Thymus (tissue), 11 donors: ENCODE measurements around the gene LGR6. TPM values are rescaled to one million over a fixed set of nuclear protein-coding genes. Genes with fewer than 3 reads are reported as not detected.

ENCODE experiments used
- DNase-seq, 9 donors: peaks; one replicate each; pipeline ENCODE4 v3.0.0-alpha.2; 2013; ENCODE audit warnings: low spot score in 9 of 9, low read depth in 6 of 9, missing footprints in 1 of 9
- H3K27ac ChIP-seq, 2 donors: one replicate each; pipeline ENCODE4 v1.5.1; 2013; ENCODE audit warnings: control low read depth in 1 of 2, low read depth in 1 of 2, low read length in 1 of 2, mild to moderate bottlenecking in 1 of 2, moderate library complexity in 1 of 2
- H3K27me3 ChIP-seq, 2 donors: one replicate each; pipeline ENCODE4 v1.5.1; 2013; ENCODE audit warnings: low read length in 1 of 2; ENCODE audit not compliant: control insufficient read depth in 2 of 2, insufficient read depth in 1 of 2
- H3K36me3 ChIP-seq, 2 donors: one replicate each; pipeline ENCODE4 v1.5.1; 2013; ENCODE audit warnings: low read length in 1 of 2, mild to moderate bottlenecking in 1 of 2, moderate library complexity in 1 of 2; ENCODE audit not compliant: control insufficient read depth in 2 of 2, insufficient read depth in 2 of 2
- H3K4me1 ChIP-seq, 2 donors: one replicate each; pipeline ENCODE4 v1.5.1; 2013; ENCODE audit warnings: low read length in 2 of 2; ENCODE audit not compliant: control insufficient read depth in 2 of 2, insufficient read depth in 2 of 2
- H3K4me3 ChIP-seq, 2 donors: one replicate each; pipeline ENCODE4 v1.5.1; 2013; ENCODE audit warnings: low read length in 2 of 2, control low read depth in 1 of 2, mild to moderate bottlenecking in 1 of 2
- H3K9me3 ChIP-seq, 2 donors: one replicate each; pipeline ENCODE4 v1.5.1; 2013; ENCODE audit warnings: low read length in 1 of 2, mild to moderate bottlenecking in 1 of 2; ENCODE audit not compliant: control insufficient read depth in 2 of 2, insufficient read depth in 1 of 2
- WGBS: extraction: QIAGEN DNeasy Blood & Tissue Kit; methylation state at CpG from one replicate; pipeline ENCODE4 v1.1.7; 2013; 5-methylcytosine and 5-hydroxymethylcytosine counted together
- polyA plus RNA-seq: library from polyadenylated mRNA; stranded (reverse); fragments of 200-250 nt; gene quantifications from one replicate; pipeline ENCODE4 v1.2.3, GENCODE V29; 2013
- total RNA-seq: library from RNA; stranded (reverse); fragments of 120-200 nt; gene quantifications from one replicate; pipeline ENCODE4 v1.2.4, GENCODE V29; 2013
- donor health status: healthy.

Gene LGR6
- total and polyA plus RNA-seq, 2 donors, result 0.05 to 1.0 TPM

DNA sequence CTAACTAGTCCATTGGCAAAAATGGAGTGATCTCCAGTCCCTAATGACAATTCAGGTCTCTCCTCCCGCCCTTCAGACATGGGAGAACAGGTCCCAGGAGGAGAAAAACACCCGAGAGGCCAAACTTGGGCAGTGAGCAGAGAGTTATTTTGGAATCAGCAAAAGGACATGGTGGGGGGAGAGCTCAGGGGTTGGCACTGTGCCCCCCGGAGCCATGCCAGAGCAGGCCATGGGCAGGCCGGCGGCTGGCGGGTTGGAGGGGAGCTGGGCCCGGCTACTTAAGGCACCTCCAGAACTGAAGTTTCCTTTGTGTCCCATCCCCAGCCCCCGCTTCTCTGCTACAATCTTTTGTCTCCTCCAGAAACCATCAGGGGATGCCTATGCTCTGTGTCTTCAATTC lies 7.1 kb downstream of the LGR6 start:
- Histone ChIP-seq H3K4me3 (no peak overlapping the region), H3K9me3 (no peaks in the 10 kb centered on the region), H3K36me3 (no peaks in the 10 kb centered on the region), H3K27ac (no peak overlapping the region), H3K4me1 (peaks cover 13 to 31% of the 10 kb centered on the region in 2 donors), H3K27me3 (peaks cover 0 to 28% of the 10 kb centered on the region in 2 donors)
- no peak for DNase-seq
- 99% methylated on average over 8 of the region's 8 CpGs for WGBS

DNA sequence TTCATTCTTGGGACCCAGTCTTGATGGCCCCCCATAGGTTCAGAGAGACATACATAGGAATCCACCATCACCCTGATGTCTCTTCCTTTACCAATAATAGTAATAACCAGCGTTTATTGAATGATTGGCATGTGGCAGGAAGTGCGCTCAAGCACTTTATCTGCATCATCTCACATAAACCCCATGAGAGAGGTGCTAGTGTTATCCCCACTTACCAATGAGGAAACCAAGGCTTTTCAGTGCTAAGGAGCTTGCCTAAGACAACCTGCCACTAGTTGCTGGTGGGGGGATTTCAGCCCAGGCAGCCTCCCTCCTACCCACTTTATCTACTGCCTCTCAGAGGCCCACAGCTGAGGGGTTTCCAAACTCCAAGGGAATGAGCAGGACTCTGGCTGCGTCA lies 7.7 kb downstream of the LGR6 start:
- 67% methylated on average over 3 of the region's 3 CpGs for WGBS

DNA sequence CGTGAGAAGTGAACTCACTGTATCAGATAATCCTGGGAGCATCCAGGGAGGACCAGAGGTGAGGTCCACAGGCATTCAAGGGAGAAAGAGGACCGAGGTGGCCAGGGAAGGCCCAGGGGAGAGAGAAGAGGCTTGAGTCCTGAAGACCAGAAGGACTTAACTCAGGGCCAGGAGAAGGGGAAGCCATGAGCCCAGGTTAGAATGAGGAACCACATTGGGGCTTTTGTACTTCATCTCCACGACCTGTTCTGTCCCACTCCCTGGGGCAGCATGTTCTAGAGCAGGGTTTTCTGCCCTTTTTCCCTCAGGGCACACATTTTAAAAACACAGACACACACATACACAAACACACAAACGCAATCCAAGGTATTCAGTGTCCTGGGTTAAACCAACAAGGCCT lies 8.4 kb downstream of the LGR6 start:
- Histone ChIP-seq H3K36me3 (no peaks in the 10 kb centered on the region), H3K27me3 (peaks cover 0 to 17% of the 10 kb centered on the region in 2 donors), H3K27ac (no peak overlapping the region), H3K4me3 (no peak overlapping the region), H3K9me3 (no peaks in the 10 kb centered on the region), H3K4me1 (peaks cover 13 to 31% of the 10 kb centered on the region in 2 donors)
- no peak for DNase-seq
- WGBS, result 68% methylated on average over 4 of the region's 4 CpGs

More for the DNA sequence above, 7.7 kb downstream of the LGR6 start:
- Histone ChIP-seq H3K4me1 (peaks cover 13 to 31% of the 10 kb centered on the region in 2 donors), H3K4me3 (no peak overlapping the region), H3K27ac (no peak overlapping the region), H3K36me3 (no peaks in the 10 kb centered on the region), H3K9me3 (no peaks in the 10 kb centered on the region), H3K27me3 (peaks cover 0 to 24% of the 10 kb centered on the region in 2 donors)
- no peak for DNase-seq

GRCh38 chr1:202202500-202203168 lies 9.0 kb downstream of the LGR6 start:
- Histone ChIP-seq H3K9me3 (no peaks in the 10 kb centered on the region), H3K4me1 (peaks cover 13 to 31% of the 10 kb centered on the region in 2 donors), H3K4me3 (no peak overlapping the region), H3K27me3 (peaks cover 0 to 20% of the 10 kb centered on the region in 2 donors), H3K27ac (no peak overlapping the region), H3K36me3 (no peaks in the 10 kb centered on the region)
- DNase-seq, result no peak
- WGBS, result 98% methylated on average over 7 of the region's 7 CpGs

- no peak for DNase-seq
- Histone ChIP-seq H3K36me3 (no peaks in the 10 kb centered on the region), H3K9me3 (peaks cover 0 to 1% of the 10 kb centered on the region in 2 donors), H3K4me1 (peaks cover 13 to 26% of the 10 kb centered on the region in 2 donors), H3K27ac (no peak overlapping the region), H3K4me3 (no peak overlapping the region), H3K27me3 (peaks cover 0 to 25% of the 10 kb centered on the region in 2 donors)
- WGBS, result 74% methylated on average over 13 of the region's 13 CpGs
Observed at GRCh38 chr1:202203238-202204039, 9.8 kb downstream of the LGR6 start.

GRCh38 chr1:202204065-202204464 lies 10.5 kb downstream of the LGR6 start:
- Histone ChIP-seq H3K27me3 (peaks cover 0 to 28% of the 10 kb centered on the region in 2 donors), H3K4me3 (no peak overlapping the region), H3K27ac (no peak overlapping the region), H3K4me1 (peaks cover 8 to 19% of the 10 kb centered on the region in 2 donors), H3K36me3 (no peaks in the 10 kb centered on the region), H3K9me3 (peaks cover 0 to 3% of the 10 kb centered on the region in 2 donors)
- WGBS, result 90% methylated on average over 1 of the region's 1 CpG
- no peak for DNase-seq

DNA sequence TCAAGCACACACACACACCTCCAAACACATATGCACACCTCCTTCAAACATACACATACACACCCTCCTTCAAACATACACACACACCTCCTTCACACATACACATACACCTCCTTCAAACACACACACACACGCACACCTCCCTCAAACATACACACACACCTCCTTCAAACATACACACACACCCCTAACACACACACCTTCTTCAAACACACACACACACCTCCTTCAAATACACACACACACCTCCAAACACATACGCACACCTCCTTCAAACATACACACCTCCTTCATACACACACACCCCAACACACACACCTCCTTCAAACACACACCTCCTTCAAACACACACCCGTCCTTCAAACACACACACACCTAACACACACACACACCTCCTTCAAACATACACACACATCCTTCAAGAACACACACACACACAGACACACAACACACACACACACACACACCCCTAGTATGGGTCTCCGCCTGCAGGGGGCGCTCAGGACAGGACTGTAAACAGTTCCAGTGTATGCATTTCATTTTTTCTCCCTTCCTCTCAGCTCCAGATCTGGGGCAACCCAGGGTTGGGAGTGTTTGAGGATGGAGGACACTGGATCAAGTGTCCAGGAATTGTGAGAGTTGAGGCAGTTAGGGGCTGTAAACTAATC lies 12.1 kb downstream of the LGR6 start:
- H3K9me3 ChIP-seq, result peaks cover 0 to 3% of the 10 kb centered on the region in 2 donors
- no peak overlapping the region for H3K27ac ChIP-seq
- H3K4me1 ChIP-seq, result peaks cover 0 to 6% of the 10 kb centered on the region in 2 donors
- DNase-seq, result no peak
- no peaks in the 10 kb centered on the region for H3K36me3 ChIP-seq
- H3K27me3 ChIP-seq, result peaks cover 0 to 33% of the 10 kb centered on the region in 2 donors
- 85% methylated on average over 5 of the region's 5 CpGs for WGBS
- no peak overlapping the region for H3K4me3 ChIP-seq

DNA sequence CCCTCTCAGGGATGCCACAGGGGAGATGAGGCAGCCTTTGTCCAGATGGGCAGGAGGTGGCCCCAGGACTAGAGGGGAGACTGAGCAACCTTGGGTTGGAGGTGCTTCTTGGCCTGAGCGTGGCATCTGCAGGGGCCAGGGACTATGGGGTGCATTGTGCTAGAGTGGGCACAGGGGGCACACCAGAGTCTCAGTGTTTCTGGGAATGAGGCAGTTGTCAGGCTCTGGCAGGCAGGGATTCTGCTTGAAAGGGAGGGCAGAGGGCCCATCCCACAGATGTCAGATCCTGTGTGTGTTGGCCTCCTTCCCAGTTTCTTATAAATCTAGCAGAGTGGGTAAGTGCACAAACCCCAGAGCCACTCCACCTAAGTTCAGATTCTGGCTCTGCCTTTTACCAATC lies 13.7 kb downstream of the LGR6 start:
- peaks cover 0 to 3% of the 10 kb centered on the region in 2 donors for H3K9me3 ChIP-seq
- 83% methylated on average over 1 of the region's 1 CpG for WGBS
- no peak overlapping the region for H3K27ac ChIP-seq
- no peak for DNase-seq
- no peaks in the 10 kb centered on the region for H3K4me1 ChIP-seq
- H3K36me3 ChIP-seq, result no peaks in the 10 kb centered on the region
- H3K4me3 ChIP-seq, result no peak overlapping the region
- H3K27me3 ChIP-seq, result peaks cover 0 to 48% of the 10 kb centered on the region in 2 donors
